OCI-LY1 (cell line): ENCODE measurements around the gene NMT1.

Experiments used
- H2AFZ ChIP-seq: fragments of 200-600 bp; sonication (generic), shearing (Covaris generic); 2 replicates; pipeline ENCODE4 v1.6.0; 2014; ENCODE audit warnings: antibody characterized with exemption, mild to moderate bottlenecking, low read length
- H3F3A ChIP-seq: fragments of 200-600 bp; sonication (generic), shearing (Covaris generic); 2 replicates; pipeline ENCODE4 v1.6.0; 2014; ENCODE audit warnings: mild to moderate bottlenecking, antibody characterized with exemption, low read length, moderate library complexity; ENCODE audit not compliant: insufficient read depth
- H3K27ac ChIP-seq: fragments of 200-600 bp; sonication (generic); 2 replicates; pipeline ENCODE4 v1.5.1; 2014; ENCODE audit warnings: low read length, mixed run types, mild to moderate bottlenecking, low read depth; ENCODE audit not compliant: poor library complexity, severe bottlenecking
- H3K27me3 ChIP-seq: fragments of 200-600 bp; sonication (generic); 2 replicates; pipeline ENCODE4 v1.6.0; 2014; ENCODE audit warnings: antibody characterized with exemption, mild to moderate bottlenecking, low read length, moderate library complexity; ENCODE audit not compliant: insufficient read depth
- H3K36me3 ChIP-seq: fragments of 200-600 bp; sonication (generic); 2 replicates; pipeline ENCODE4 v1.6.1; 2014; ENCODE audit warnings: mild to moderate bottlenecking, antibody characterized with exemption, low read length, moderate library complexity, mixed read lengths; ENCODE audit not compliant: insufficient read depth
- H3K4me1 ChIP-seq: fragments of 200-600 bp; sonication (generic); 2 replicates; pipeline ENCODE4 v1.5.1; 2014; ENCODE audit warnings: mild to moderate bottlenecking, low read length, moderate library complexity; ENCODE audit not compliant: insufficient read depth, severe bottlenecking
- H3K4me2 ChIP-seq: fragments of 200-600 bp; sonication (generic), shearing (Covaris generic); 2 replicates; pipeline ENCODE4 v1.6.1; 2014; ENCODE audit warnings: low read length
- H3K4me3 ChIP-seq: fragments of 200-600 bp; sonication (generic); 2 replicates; pipeline ENCODE4 v1.5.1; 2014; ENCODE audit warnings: low read length, low read depth, mild to moderate bottlenecking, mixed read lengths; ENCODE audit not compliant: poor library complexity, severe bottlenecking
- H3K79me2 ChIP-seq: fragments of 200-600 bp; shearing (Covaris generic); 2 replicates; pipeline ENCODE4 v1.6.1; 2016; ENCODE audit warnings: mixed run types, low read length, mixed read lengths; ENCODE audit not compliant: insufficient read depth
- H3K9ac ChIP-seq: fragments of 200-600 bp; sonication (generic), shearing (Covaris generic); 2 replicates; pipeline ENCODE4 v1.6.1; 2014; ENCODE audit warnings: mild to moderate bottlenecking, low read length, mixed read lengths
- H3K9me2 ChIP-seq: fragments of 200-600 bp; sonication (generic), shearing (Covaris generic); 2 replicates; pipeline ENCODE4 v1.6.1; 2014; ENCODE audit warnings: low read depth, mild to moderate bottlenecking, low read length, mixed read lengths
- H3K9me3 ChIP-seq: fragments of 200-600 bp; shearing (Covaris generic); 2 replicates; pipeline ENCODE4 v1.6.1; 2014; ENCODE audit warnings: low read length, mixed read lengths
- H4K20me1 ChIP-seq: fragments of 200-600 bp; sonication (generic), shearing (Covaris generic); 2 replicates; pipeline ENCODE4 v1.6.0; 2016; ENCODE audit warnings: mild to moderate bottlenecking, low read length; ENCODE audit not compliant: insufficient read depth
- EZH2 ChIP-seq: fragments of 200-600 bp; sonication (generic), shearing (Covaris generic); IDR thresholded peaks from 2 replicates; pipeline ENCODE4 v1.8.0; 2017; ENCODE audit warnings: borderline replicate concordance, mixed run types, mild to moderate bottlenecking, antibody characterized with exemption, low read length, moderate library complexity, mixed read lengths
- TF ChIP-seq, protein P1 (sequence below): fragments of 200-600 bp; sonication (generic), shearing (Covaris generic); IDR thresholded peaks from 2 replicates; pipeline ENCODE4 v1.5.1; 2017; ENCODE audit warnings: mild to moderate bottlenecking, antibody characterized with exemption, low read length, moderate library complexity, mixed read lengths

NMT1 gene

GRCh38 chr17:45060797-45061605 lies at the start of gene NMT1:
TSS of gene NMT1 (plus strand) at chr17:45061317. CDS start at chr17:45061330, 13 bp downstream.
- Histone ChIP-seq H3K4me1 (peaks cover 32% of the 10 kb centered on the region), H3K9me3 (no peaks in the 10 kb centered on the region), H3K27ac (peak within 1 kb of the TSS; percentile 82), H3K4me3 (peak within 1 kb of the TSS; percentile 95), H3K79me2 (peaks cover 49% of the 10 kb centered on the region), H2AFZ (no peak within 1 kb of the TSS), H4K20me1 (no peaks in the 10 kb centered on the region), H3F3A (no peaks in the 10 kb centered on the region), H3K27me3 (no peaks in the 10 kb centered on the region), H3K4me2 (peak within 1 kb of the TSS; percentile 86), H3K36me3 (peaks cover 8% of the 10 kb centered on the region; the same call in 1 of the 2 replicates), H3K9me2 (no peaks in the 10 kb centered on the region), H3K9ac (peak within 1 kb of the TSS; percentile 98)
- no peak for TF ChIP-seq EZH2
- TF ChIP-seq, protein P1, sequence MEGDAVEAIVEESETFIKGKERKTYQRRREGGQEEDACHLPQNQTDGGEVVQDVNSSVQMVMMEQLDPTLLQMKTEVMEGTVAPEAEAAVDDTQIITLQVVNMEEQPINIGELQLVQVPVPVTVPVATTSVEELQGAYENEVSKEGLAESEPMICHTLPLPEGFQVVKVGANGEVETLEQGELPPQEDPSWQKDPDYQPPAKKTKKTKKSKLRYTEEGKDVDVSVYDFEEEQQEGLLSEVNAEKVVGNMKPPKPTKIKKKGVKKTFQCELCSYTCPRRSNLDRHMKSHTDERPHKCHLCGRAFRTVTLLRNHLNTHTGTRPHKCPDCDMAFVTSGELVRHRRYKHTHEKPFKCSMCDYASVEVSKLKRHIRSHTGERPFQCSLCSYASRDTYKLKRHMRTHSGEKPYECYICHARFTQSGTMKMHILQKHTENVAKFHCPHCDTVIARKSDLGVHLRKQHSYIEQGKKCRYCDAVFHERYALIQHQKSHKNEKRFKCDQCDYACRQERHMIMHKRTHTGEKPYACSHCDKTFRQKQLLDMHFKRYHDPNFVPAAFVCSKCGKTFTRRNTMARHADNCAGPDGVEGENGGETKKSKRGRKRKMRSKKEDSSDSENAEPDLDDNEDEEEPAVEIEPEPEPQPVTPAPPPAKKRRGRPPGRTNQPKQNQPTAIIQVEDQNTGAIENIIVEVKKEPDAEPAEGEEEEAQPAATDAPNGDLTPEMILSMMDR: no peak

GRCh38 chr17:45011767-45012166 lies 49.4 kb upstream of the NMT1 start:
- Histone ChIP-seq H3K4me1 (no peaks in the 10 kb centered on the region), H3K9me3 (no peaks in the 10 kb centered on the region), H3K9ac (no peak overlapping the region), H3K4me3 (no peak overlapping the region), H4K20me1 (no peaks in the 10 kb centered on the region), H3K36me3 (no peaks in the 10 kb centered on the region), H3K4me2 (no peak overlapping the region), H3K9me2 (no peaks in the 10 kb centered on the region), H3K27me3 (0 out of 2 replicates have a peak, but pooled peaks cover 3% of the 10 kb centered on the region), H2AFZ (no peak overlapping the region), H3K27ac (no peak overlapping the region), H3K79me2 (no peaks in the 10 kb centered on the region), H3F3A (no peaks in the 10 kb centered on the region)
- TF ChIP-seq, protein P1: no peak
- no peak for TF ChIP-seq EZH2

GRCh38 chr17:45013021-45013997 lies 47.8 kb upstream of the NMT1 start:
- Histone ChIP-seq H3K27ac (no peak overlapping the region), H2AFZ (no peak overlapping the region), H3K27me3 (0 out of 2 replicates have a peak, but pooled peaks cover 3% of the 10 kb centered on the region), H3K4me1 (no peaks in the 10 kb centered on the region), H3K9ac (no peak overlapping the region), H3K9me2 (no peaks in the 10 kb centered on the region), H3K36me3 (no peaks in the 10 kb centered on the region), H3K79me2 (no peaks in the 10 kb centered on the region), H4K20me1 (no peaks in the 10 kb centered on the region), H3K4me2 (no peak overlapping the region), H3K9me3 (no peaks in the 10 kb centered on the region), H3F3A (no peaks in the 10 kb centered on the region), H3K4me3 (no peak overlapping the region)
- TF ChIP-seq, protein P1: no peak
- TF ChIP-seq EZH2: no peak
